Endothelial cell of umbilical vein (primary cell): ENCODE data around the gene KSR1.
A peak's percentile ranks its signal among the peaks of the same experiment; 100 is the strongest.

ENCODE experiments used
- CTCF ChIP-seq, 2 donors: IDR thresholded peaks; 1 replicate in 1 of 2; 2 replicates in 1 of 2; pipeline ENCODE4 v1.5.1; 2011; ENCODE audit warnings: low read length in 2 of 2, mild to moderate bottlenecking in 2 of 2, moderate library complexity in 2 of 2, control low read depth in 1 of 2, inconsistent platforms in 1 of 2, low read depth in 1 of 2; ENCODE audit not compliant: insufficient read depth in 1 of 2; ENCODE audit errors: extremely low read depth in 1 of 2
- EZH2 ChIP-seq: IDR thresholded peaks from 2 replicates; pipeline ENCODE4 v1.6.1; 2012; ENCODE audit warnings: borderline replicate concordance, low read depth, mild to moderate bottlenecking, moderate library complexity, low read length, inconsistent platforms; ENCODE audit not compliant: severe bottlenecking
- GATA2 ChIP-seq: IDR thresholded peaks from 2 replicates; pipeline ENCODE4 v1.7.0; 2011; ENCODE audit warnings: low read depth, mild to moderate bottlenecking, moderate library complexity, mixed read lengths, low read length; ENCODE audit not compliant: insufficient read length, insufficient read depth
- MAX ChIP-seq: IDR thresholded peaks from 2 replicates; pipeline ENCODE4 v1.6.1; 2011; ENCODE audit not compliant: insufficient read depth, insufficient read length
- POLR2A ChIP-seq: IDR thresholded peaks from 2 replicates; pipeline ENCODE4 v1.6.1; 2012; ENCODE audit warnings: low read depth, mild to moderate bottlenecking, control low read depth, low read length
- POLR2AphosphoS5 ChIP-seq: IDR thresholded peaks from 2 replicates; pipeline ENCODE4 v1.6.1; 2012; ENCODE audit warnings: low read depth, mild to moderate bottlenecking, control low read depth, low read length, moderate library complexity; ENCODE audit not compliant: insufficient read depth

- TF ChIP-seq CTCF (IDR thresholded peaks at IDR 0.05; ENCODE audit: extremely low read depth in 1 of 2, insufficient read depth in 1 of 2, low read depth in 1 of 2, low read length in 2 of 2) (no peak), POLR2AphosphoS5 (peak; percentile 63), MAX (peak; percentile 15), POLR2A (no peak), EZH2 (no peak), GATA2 (no peak)
Observed at GRCh38 chr17:27620721-27621120, 164.5 kb downstream of the KSR1 start.
